Endodermal cell (in vitro differentiated cells): ENCODE data around the gene IPP. TPM values are rescaled to one million over a fixed set of nuclear protein-coding genes. Genes with fewer than 3 reads are reported as not detected.
A peak's percentile ranks its signal among the peaks of the same experiment; 100 is the strongest.

Experiments used
- DNase-seq: peaks from one replicate; pipeline ENCODE4 v3.0.0-alpha.2; 2017
- H3K27ac ChIP-seq: 2 replicates; pipeline ENCODE4 v1.5.1; 2013; ENCODE audit warnings: mild to moderate bottlenecking, low read depth, low read length, moderate library complexity
- H3K27me3 ChIP-seq: 2 replicates; pipeline ENCODE4 v1.6.1; 2013; ENCODE audit warnings: mild to moderate bottlenecking, low read length, moderate library complexity; ENCODE audit not compliant: insufficient read depth, control insufficient read depth, poor library complexity, severe bottlenecking
- H3K36me3 ChIP-seq: 2 replicates; pipeline ENCODE4 v1.7.0; 2013; ENCODE audit warnings: mild to moderate bottlenecking, low read length, moderate library complexity; ENCODE audit not compliant: control insufficient read depth, insufficient read depth
- H3K4me1 ChIP-seq: one replicate; pipeline ENCODE4 v1.7.0; 2013; ENCODE audit warnings: low read length; ENCODE audit not compliant: control insufficient read depth, insufficient read depth
- H3K4me3 ChIP-seq: 2 replicates; pipeline ENCODE4 v1.5.1; 2013; ENCODE audit warnings: mild to moderate bottlenecking, low read length, moderate library complexity
- H3K9ac ChIP-seq: 2 replicates; pipeline ENCODE4 v1.6.1; 2013; ENCODE audit warnings: mild to moderate bottlenecking, low read length, moderate library complexity; ENCODE audit not compliant: poor library complexity, severe bottlenecking; ENCODE audit errors: extremely low read depth
- H3K9me3 ChIP-seq: 2 replicates; pipeline ENCODE4 v1.6.1; 2013; ENCODE audit warnings: mild to moderate bottlenecking, low read length, moderate library complexity; ENCODE audit not compliant: control insufficient read depth
- H3K27ac Mint-ChIP-seq: 2 replicates; pipeline ENCODE4 v1.8.0; 2020; ENCODE audit warnings: mixed read lengths
- H3K27me3 Mint-ChIP-seq: 2 replicates; pipeline ENCODE4 v1.8.0; 2021; ENCODE audit warnings: mild to moderate bottlenecking, mixed read lengths; ENCODE audit not compliant: insufficient read depth
- H3K36me3 Mint-ChIP-seq: 2 replicates; pipeline ENCODE4 v1.8.0; 2020; ENCODE audit warnings: low read depth, mixed read lengths
- H3K4me1 Mint-ChIP-seq: 2 replicates; pipeline ENCODE4 v1.8.0; 2020; ENCODE audit warnings: mixed read lengths
- H3K4me3 Mint-ChIP-seq: 2 replicates; pipeline ENCODE4 v1.8.0; 2020; ENCODE audit warnings: mild to moderate bottlenecking, moderate library complexity, mixed read lengths
- H3K9me3 Mint-ChIP-seq: 2 replicates; pipeline ENCODE4 v1.8.0; 2020; ENCODE audit warnings: mild to moderate bottlenecking, mixed read lengths
- CTCF ChIP-seq: fragments of 200-600 bp; sonication (generic); conservative IDR thresholded peaks from 2 replicates; pipeline ENCODE4 v1.5.0; 2021; ENCODE audit warnings: antibody characterized with exemption, mild to moderate bottlenecking
- WGBS, 2 experiments: methylation state at CpG; one replicate each; pipeline versions ENCODE4 v1.1.5 to v1.1.7; 2013; ENCODE audit warnings: missing lambda C conversion rate in 2 of 2, mixed read lengths in 1 of 2; ENCODE audit not compliant: insufficient coverage in 1 of 2, insufficient read length in 1 of 2; 5-methylcytosine and 5-hydroxymethylcytosine counted together
- total RNA-seq, 2 donors: library from RNA; stranded (reverse); fragmentation: NEBNext Ultra II Directional in 1 of 2; extraction: Animal tissue kit (Norgen Biotek cat#: 25700) in 1 of 2; gene quantifications; 2 replicates in 1 of 2; 3 replicates in 1 of 2; pipeline ENCODE4 v1.2.1, GENCODE V29; 2021

The IPP gene
- total RNA-seq, 2 donors from 2014 or later = 14.9 to 18.6 TPM

GRCh38 chr1:45772971-45773370 lies 22.5 kb upstream of the IPP start:
- TF ChIP-seq CTCF = no peak
- Histone ChIP-seq H3K27me3 (no peaks in the 10 kb centered on the region), H3K4me3 (no peak overlapping the region), H3K9ac (no peak overlapping the region), H3K36me3 (no peaks in the 10 kb centered on the region), H3K27ac (no peak overlapping the region), H3K9me3 (no peaks in the 10 kb centered on the region), H3K4me1 (no peaks in the 10 kb centered on the region)
- no peaks in the 10 kb centered on the region for H3K36me3 Mint-ChIP-seq
- no peaks in the 10 kb centered on the region for H3K27me3 Mint-ChIP-seq
- no peak for DNase-seq
- no peak overlapping the region for H3K27ac Mint-ChIP-seq
- no peaks in the 10 kb centered on the region for H3K9me3 Mint-ChIP-seq
- no peaks in the 10 kb centered on the region for H3K4me1 Mint-ChIP-seq
- H3K4me3 Mint-ChIP-seq = no peak overlapping the region
- WGBS, 2 experiments = 87 to 91% methylated on average over 3 of the region's 3 CpGs

- no peaks in the 10 kb centered on the region for H3K4me1 Mint-ChIP-seq
- Histone ChIP-seq H3K4me3 (no peak overlapping the region), H3K36me3 (no peaks in the 10 kb centered on the region), H3K9me3 (no peaks in the 10 kb centered on the region), H3K4me1 (no peaks in the 10 kb centered on the region), H3K27me3 (no peaks in the 10 kb centered on the region), H3K9ac (no peak overlapping the region), H3K27ac (no peak overlapping the region)
- no peak for TF ChIP-seq CTCF
- H3K4me3 Mint-ChIP-seq = no peak overlapping the region
- DNase-seq = peak; percentile 53
- no peak overlapping the region for H3K27ac Mint-ChIP-seq
- H3K9me3 Mint-ChIP-seq = peaks cover 3% of the 10 kb centered on the region
- no peaks in the 10 kb centered on the region for H3K36me3 Mint-ChIP-seq
- WGBS, 2 experiments = 44 to 73% methylated on average over 1 to 4 of the region's 4 CpGs
- no peaks in the 10 kb centered on the region for H3K27me3 Mint-ChIP-seq
These were observed 18.9 kb upstream of the IPP start for GRCh38 chr1:45769261-45769932.

- H3K27ac Mint-ChIP-seq = no peak overlapping the region
- WGBS, 2 experiments = 81 to 86% methylated on average over 4 to 6 of the region's 6 CpGs
These were observed 16.6 kb upstream of the IPP start for GRCh38 chr1:45767035-45767434.

More at GRCh38 chr1:45767035-45767434, 16.6 kb upstream of the IPP start:
- Histone ChIP-seq H3K9me3 (no peaks in the 10 kb centered on the region), H3K4me3 (no peak overlapping the region), H3K27me3 (no peaks in the 10 kb centered on the region), H3K36me3 (no peaks in the 10 kb centered on the region), H3K4me1 (no peaks in the 10 kb centered on the region), H3K9ac (no peak overlapping the region), H3K27ac (no peak overlapping the region)
- Mint-ChIP-seq H3K9me3 (peaks cover 7% of the 10 kb centered on the region), H3K36me3 (no peaks in the 10 kb centered on the region), H3K4me3 (no peak overlapping the region), H3K4me1 (no peaks in the 10 kb centered on the region), H3K27me3 (peaks cover 2% of the 10 kb centered on the region)
- TF ChIP-seq CTCF = no peak
- no peak for DNase-seq
